Glomerular endothelial cell (primary cell): ENCODE results near the gene DRC3. TPM values are rescaled to one million over a fixed set of nuclear protein-coding genes. Genes with fewer than 3 reads are reported as not detected.

Experiments used
- DNase-seq: peaks from one replicate; pipeline ENCODE4 v3.0.0-alpha.2; 2011; ENCODE audit warnings: low read depth, low spot score; ENCODE audit errors: extremely low read depth
- total RNA-seq: library from RNA; depleted of rRNA; stranded (reverse); fragments of >200 nt; gene quantifications from 2 replicates; pipeline ENCODE4 v1.2.3, GENCODE V29; 2015

Gene DRC3
- total RNA-seq, 1 donor from 2014 or later, result 0.47 TPM

- no peak for DNase-seq
Observed at GRCh38 chr17:17964710-17965109, 8.0 kb upstream of the DRC3 start.

GRCh38 chr17:17965152-17965721 is 7.4 kb upstream of the DRC3 start:
- DNase-seq, result no peak

GRCh38 chr17:17966399-17966798 is 6.3 kb upstream of the DRC3 start:
- no peak for DNase-seq

- no peak for DNase-seq
Observed at GRCh38 chr17:17970699-17971430, 1.8 kb upstream of the DRC3 start.

- no peak for DNase-seq
Observed at GRCh38 chr17:17971431-17972125, 1.1 kb upstream of the DRC3 start.

GRCh38 chr17:17972952-17973254 is 241 bp downstream of the DRC3 start:
- no peak for DNase-seq

GRCh38 chr17:17975436-17975835 is 2.8 kb downstream of the DRC3 start:
- DNase-seq, result no peak

- DNase-seq, result no peak
Observed at GRCh38 chr17:17976931-17977570, 4.4 kb downstream of the DRC3 start.

GRCh38 chr17:17978481-17979424 is 6.1 kb downstream of the DRC3 start:
- no peak for DNase-seq

GRCh38 chr17:17979778-17980177 is 7.1 kb downstream of the DRC3 start:
- no peak for DNase-seq

GRCh38 chr17:17981330-17981729 is 8.7 kb downstream of the DRC3 start:
- DNase-seq, result no peak

- DNase-seq, result no peak
Observed at GRCh38 chr17:17982801-17983200, 10.1 kb downstream of the DRC3 start.

- DNase-seq, result no peak
Observed at GRCh38 chr17:17983376-17983775, 10.7 kb downstream of the DRC3 start.

GRCh38 chr17:17983776-17984175 is 11.1 kb downstream of the DRC3 start:
- no peak for DNase-seq

GRCh38 chr17:17985153-17985552 is 12.5 kb downstream of the DRC3 start:
- no peak for DNase-seq

GRCh38 chr17:17985555-17985954 is 12.9 kb downstream of the DRC3 start:
- no peak for DNase-seq

- no peak for DNase-seq
Observed at GRCh38 chr17:17987187-17987896, 14.7 kb downstream of the DRC3 start.

GRCh38 chr17:17987901-17988300 is 15.2 kb downstream of the DRC3 start:
- DNase-seq, result no peak

GRCh38 chr17:17988427-17988945 is 15.8 kb downstream of the DRC3 start:
- no peak for DNase-seq

- DNase-seq, result no peak
Observed at GRCh38 chr17:17989081-17989480, 16.4 kb downstream of the DRC3 start.
